SU-DHL-6 (cell line): ENCODE data around the gene ACSF3.

Experiments
- EZH2phosphoT487 ChIP-seq: fragments of 200-600 bp; sonication (generic), shearing (Covaris generic); conservative IDR thresholded peaks from 2 replicates; pipeline ENCODE4 v1.6.1; 2018; ENCODE audit warnings: mild to moderate bottlenecking, antibody characterized with exemption, low read length, moderate library complexity, mixed read lengths
- TF ChIP-seq, protein P1 (sequence below): fragments of 200-600 bp; sonication (generic); IDR thresholded peaks from one replicate; pipeline ENCODE4 v1.5.1; 2017; ENCODE audit warnings: antibody characterized with exemption, mild to moderate bottlenecking, low read length, moderate library complexity; ENCODE audit not compliant: insufficient read depth, poor library complexity, severe bottlenecking

DNA sequence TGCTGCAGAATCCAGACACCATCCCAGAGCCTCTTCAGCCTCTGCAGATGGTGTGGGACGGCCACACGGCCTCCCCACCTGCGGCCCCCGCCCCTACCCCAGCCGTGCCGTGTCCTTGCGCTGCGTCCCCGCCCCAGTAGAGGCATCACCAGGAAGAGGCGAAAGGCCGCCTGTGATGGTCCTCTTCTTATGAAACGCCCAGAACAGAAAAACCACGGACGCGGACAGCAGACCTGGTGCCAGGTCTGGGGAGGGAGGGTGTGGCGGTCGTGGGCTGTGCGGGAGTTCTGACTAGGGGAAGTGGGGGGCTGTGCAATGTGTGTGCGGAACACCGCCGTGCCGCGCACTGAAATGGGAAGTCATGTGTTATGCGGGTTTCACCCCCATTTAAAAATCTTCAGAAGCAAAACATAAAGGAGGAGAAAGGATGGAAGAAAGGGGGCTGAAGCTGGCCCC is 25.5 kb downstream of the ACSF3 start:
- TF ChIP-seq, protein P1, sequence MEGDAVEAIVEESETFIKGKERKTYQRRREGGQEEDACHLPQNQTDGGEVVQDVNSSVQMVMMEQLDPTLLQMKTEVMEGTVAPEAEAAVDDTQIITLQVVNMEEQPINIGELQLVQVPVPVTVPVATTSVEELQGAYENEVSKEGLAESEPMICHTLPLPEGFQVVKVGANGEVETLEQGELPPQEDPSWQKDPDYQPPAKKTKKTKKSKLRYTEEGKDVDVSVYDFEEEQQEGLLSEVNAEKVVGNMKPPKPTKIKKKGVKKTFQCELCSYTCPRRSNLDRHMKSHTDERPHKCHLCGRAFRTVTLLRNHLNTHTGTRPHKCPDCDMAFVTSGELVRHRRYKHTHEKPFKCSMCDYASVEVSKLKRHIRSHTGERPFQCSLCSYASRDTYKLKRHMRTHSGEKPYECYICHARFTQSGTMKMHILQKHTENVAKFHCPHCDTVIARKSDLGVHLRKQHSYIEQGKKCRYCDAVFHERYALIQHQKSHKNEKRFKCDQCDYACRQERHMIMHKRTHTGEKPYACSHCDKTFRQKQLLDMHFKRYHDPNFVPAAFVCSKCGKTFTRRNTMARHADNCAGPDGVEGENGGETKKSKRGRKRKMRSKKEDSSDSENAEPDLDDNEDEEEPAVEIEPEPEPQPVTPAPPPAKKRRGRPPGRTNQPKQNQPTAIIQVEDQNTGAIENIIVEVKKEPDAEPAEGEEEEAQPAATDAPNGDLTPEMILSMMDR: no peak
- no peak for TF ChIP-seq EZH2phosphoT487
